ENCODE results near the gene PCDH12. TPM values are rescaled to one million over a fixed set of nuclear protein-coding genes. Genes with fewer than 3 reads are reported as not detected.

The PCDH12 gene
- total and polyA plus RNA-seq, 2 of the 8 experiments (the other 6 are each of a cell fraction or from before 2014, with no cell fraction given): 0.06 to 0.17 TPM

DNA sequence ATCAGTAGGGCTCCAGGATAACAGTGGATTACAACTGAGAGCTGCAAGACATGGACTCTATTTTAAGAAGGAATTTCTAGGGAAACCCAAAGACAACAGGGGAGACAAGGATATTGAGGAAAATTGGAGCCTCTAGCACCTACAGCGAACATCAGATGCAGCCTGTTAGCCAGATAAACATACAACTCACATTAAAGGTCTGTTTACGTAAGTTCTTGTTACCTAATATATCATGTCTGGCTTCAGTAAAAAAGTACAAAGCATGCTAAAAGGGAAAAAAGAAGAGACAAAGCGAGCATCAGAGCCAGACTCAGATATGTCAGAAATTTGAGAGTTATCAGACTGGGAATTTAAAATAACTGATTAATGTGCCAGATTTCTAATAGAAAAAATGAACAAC is 37.7 kb upstream of the PCDH12 start (continued):
- TF ChIP-seq, protein P1, sequence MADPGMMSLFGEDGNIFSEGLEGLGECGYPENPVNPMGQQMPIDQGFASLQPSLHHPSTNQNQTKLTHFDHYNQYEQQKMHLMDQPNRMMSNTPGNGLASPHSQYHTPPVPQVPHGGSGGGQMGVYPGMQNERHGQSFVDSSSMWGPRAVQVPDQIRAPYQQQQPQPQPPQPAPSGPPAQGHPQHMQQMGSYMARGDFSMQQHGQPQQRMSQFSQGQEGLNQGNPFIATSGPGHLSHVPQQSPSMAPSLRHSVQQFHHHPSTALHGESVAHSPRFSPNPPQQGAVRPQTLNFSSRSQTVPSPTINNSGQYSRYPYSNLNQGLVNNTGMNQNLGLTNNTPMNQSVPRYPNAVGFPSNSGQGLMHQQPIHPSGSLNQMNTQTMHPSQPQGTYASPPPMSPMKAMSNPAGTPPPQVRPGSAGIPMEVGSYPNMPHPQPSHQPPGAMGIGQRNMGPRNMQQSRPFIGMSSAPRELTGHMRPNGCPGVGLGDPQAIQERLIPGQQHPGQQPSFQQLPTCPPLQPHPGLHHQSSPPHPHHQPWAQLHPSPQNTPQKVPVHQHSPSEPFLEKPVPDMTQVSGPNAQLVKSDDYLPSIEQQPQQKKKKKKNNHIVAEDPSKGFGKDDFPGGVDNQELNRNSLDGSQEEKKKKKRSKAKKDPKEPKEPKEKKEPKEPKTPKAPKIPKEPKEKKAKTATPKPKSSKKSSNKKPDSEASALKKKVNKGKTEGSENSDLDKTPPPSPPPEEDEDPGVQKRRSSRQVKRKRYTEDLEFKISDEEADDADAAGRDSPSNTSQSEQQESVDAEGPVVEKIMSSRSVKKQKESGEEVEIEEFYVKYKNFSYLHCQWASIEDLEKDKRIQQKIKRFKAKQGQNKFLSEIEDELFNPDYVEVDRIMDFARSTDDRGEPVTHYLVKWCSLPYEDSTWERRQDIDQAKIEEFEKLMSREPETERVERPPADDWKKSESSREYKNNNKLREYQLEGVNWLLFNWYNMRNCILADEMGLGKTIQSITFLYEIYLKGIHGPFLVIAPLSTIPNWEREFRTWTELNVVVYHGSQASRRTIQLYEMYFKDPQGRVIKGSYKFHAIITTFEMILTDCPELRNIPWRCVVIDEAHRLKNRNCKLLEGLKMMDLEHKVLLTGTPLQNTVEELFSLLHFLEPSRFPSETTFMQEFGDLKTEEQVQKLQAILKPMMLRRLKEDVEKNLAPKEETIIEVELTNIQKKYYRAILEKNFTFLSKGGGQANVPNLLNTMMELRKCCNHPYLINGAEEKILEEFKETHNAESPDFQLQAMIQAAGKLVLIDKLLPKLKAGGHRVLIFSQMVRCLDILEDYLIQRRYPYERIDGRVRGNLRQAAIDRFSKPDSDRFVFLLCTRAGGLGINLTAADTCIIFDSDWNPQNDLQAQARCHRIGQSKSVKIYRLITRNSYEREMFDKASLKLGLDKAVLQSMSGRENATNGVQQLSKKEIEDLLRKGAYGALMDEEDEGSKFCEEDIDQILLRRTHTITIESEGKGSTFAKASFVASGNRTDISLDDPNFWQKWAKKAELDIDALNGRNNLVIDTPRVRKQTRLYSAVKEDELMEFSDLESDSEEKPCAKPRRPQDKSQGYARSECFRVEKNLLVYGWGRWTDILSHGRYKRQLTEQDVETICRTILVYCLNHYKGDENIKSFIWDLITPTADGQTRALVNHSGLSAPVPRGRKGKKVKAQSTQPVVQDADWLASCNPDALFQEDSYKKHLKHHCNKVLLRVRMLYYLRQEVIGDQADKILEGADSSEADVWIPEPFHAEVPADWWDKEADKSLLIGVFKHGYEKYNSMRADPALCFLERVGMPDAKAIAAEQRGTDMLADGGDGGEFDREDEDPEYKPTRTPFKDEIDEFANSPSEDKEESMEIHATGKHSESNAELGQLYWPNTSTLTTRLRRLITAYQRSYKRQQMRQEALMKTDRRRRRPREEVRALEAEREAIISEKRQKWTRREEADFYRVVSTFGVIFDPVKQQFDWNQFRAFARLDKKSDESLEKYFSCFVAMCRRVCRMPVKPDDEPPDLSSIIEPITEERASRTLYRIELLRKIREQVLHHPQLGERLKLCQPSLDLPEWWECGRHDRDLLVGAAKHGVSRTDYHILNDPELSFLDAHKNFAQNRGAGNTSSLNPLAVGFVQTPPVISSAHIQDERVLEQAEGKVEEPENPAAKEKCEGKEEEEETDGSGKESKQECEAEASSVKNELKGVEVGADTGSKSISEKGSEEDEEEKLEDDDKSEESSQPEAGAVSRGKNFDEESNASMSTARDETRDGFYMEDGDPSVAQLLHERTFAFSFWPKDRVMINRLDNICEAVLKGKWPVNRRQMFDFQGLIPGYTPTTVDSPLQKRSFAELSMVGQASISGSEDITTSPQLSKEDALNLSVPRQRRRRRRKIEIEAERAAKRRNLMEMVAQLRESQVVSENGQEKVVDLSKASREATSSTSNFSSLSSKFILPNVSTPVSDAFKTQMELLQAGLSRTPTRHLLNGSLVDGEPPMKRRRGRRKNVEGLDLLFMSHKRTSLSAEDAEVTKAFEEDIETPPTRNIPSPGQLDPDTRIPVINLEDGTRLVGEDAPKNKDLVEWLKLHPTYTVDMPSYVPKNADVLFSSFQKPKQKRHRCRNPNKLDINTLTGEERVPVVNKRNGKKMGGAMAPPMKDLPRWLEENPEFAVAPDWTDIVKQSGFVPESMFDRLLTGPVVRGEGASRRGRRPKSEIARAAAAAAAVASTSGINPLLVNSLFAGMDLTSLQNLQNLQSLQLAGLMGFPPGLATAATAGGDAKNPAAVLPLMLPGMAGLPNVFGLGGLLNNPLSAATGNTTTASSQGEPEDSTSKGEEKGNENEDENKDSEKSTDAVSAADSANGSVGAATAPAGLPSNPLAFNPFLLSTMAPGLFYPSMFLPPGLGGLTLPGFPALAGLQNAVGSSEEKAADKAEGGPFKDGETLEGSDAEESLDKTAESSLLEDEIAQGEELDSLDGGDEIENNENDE (IDR thresholded peaks at IDR 0.05; ENCODE audit: insufficient replicate concordance, low read length): no peak
- TF ChIP-seq, protein P2, sequence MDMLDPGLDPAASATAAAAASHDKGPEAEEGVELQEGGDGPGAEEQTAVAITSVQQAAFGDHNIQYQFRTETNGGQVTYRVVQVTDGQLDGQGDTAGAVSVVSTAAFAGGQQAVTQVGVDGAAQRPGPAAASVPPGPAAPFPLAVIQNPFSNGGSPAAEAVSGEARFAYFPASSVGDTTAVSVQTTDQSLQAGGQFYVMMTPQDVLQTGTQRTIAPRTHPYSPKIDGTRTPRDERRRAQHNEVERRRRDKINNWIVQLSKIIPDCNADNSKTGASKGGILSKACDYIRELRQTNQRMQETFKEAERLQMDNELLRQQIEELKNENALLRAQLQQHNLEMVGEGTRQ (IDR thresholded peaks at IDR 0.05; ENCODE audit: low read length): no peak
- TF ChIP-seq RAD21 (IDR thresholded peaks at IDR 0.05 in 1 of 2, conservative IDR thresholded peaks at IDR 0.05 in 1 of 2; ENCODE audit: low read depth in 2 of 2, low read length in 2 of 2) (no peak), TBP (IDR thresholded peaks at IDR 0.05; ENCODE audit: low read depth, low read length) (no peak), SP1 (IDR thresholded peaks at IDR 0.05; ENCODE audit: low read depth, low read length) (no peak)
